GM18526 (cell line): ENCODE measurements around the gene MLLT3.

ENCODE experiments used
- POLR2A ChIP-seq: IDR thresholded peaks from 3 replicates; pipeline ENCODE4 v1.6.1; 2011; ENCODE audit not compliant: insufficient read length; ENCODE audit errors: extremely low read depth

MLLT3 gene

GRCh38 chr9:20558566-20559016 is 63.7 kb downstream of the MLLT3 start:
- TF ChIP-seq POLR2A = no peak

DNA sequence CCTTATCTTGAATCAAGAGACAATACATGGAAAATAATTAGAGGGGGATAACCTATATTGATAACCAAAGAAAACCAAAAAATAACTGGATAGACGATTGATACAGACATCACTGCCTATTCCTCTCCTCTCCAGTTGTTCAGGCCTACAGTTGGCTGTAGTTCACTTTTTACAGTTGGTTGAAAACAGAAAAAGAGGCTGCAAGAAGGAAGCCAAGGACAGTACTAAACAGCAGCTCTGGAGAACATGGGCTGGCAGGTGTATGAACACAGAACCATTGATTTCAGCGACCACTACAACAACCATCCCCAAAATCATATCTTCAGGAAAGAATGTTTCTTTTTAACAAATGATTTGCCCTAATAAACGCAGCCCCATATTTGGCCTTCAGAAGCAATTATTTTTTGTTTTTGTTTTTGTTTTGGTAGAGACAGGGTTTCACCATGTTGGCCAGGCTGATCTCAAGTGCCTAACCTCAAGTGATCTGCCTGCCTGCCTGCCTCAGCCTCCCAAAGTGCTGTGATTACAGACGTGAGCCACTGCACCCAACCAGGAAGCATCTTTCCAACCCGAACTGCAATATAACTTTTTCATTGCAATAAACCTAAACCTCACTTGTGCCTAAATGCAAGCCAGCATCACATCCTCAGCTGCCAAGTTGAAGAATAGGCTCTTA is 64.3 kb downstream of the MLLT3 start:
- no peak for TF ChIP-seq POLR2A

- TF ChIP-seq POLR2A = no peak
Measured at GRCh38 chr9:20557285-20557684, 65.0 kb downstream of the MLLT3 start.

GRCh38 chr9:20553558-20554149 is 68.6 kb downstream of the MLLT3 start:
- no peak for TF ChIP-seq POLR2A

- no peak for TF ChIP-seq POLR2A
Measured at GRCh38 chr9:20552874-20553557, 69.3 kb downstream of the MLLT3 start.

- TF ChIP-seq POLR2A = no peak
Measured at GRCh38 chr9:20551835-20552234, 70.5 kb downstream of the MLLT3 start.

DNA sequence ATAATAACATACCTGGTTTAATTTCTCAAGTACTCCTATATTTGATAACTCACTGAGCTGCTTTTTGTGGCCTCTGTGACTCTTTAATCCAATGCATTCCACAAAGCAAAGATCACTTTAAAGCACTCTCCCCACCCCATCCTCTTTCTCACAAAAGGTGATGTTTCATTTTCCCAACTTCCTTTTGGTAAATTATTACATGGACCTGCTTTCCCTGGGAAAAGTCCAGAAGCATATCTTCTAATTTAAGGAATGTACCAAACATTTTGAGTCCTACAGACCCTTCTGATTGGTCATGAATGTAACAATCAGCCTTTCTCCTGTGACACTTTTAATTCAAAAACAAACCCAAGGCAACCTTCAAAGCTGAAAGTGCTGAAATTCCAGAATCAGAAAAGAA is 71.1 kb downstream of the MLLT3 start:
- no peak for TF ChIP-seq POLR2A

DNA sequence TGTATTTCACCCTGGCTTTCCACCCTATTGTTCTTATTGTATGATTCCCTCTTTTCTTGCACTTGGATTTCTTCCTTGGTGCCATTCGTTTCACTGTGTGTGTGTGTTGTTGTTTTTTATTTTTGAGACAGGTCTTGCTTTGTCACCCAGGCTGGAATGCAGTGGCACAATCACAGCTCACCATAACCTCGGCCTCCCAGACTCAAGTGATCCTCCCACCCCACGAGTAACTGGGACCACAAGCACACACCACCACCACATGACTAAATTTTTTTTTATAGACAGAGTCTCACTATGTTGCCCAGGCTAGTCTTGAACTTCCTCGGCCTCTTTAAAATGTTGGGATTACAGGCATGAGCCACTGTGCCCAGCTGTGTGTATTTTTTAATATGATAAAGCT is 72.0 kb downstream of the MLLT3 start:
- no peak for TF ChIP-seq POLR2A

- TF ChIP-seq POLR2A = no peak
Measured at GRCh38 chr9:20549053-20549452, 73.2 kb downstream of the MLLT3 start.

- no peak for TF ChIP-seq POLR2A
Measured at GRCh38 chr9:20545023-20545622, 77.2 kb downstream of the MLLT3 start.

DNA sequence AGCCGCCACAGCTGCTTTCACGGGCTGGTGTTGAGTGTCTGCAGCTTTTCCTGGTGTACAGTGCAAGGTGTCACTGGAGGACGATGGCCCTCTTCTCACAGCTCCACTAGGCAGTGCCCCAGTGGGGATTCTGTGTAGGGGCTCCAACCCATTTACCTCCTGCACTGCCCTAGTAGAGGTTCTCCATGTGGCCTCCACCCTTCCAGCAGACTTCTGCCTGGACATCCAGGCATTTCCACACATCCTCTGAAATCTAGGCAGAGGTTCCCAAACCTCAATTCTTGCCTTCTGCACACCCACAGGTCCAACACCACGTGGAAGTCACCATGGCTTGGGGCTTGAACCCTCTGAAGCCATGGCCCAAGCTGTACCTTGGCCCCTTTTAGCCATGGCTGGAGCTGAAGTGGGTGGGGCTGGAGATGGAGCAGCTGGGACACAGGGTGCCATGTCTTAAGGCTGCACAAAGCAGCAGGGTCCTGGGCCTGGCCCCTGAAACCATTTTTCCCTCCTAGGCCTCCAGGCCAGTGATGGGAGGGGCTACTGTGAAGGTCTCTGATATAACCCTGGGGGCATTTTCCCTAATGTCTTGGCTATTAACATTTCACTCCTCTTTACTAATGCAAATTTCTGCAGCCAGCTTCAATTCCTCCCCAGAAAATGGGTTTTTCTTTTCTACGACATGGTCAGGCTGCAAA is 82.0 kb downstream of the MLLT3 start:
- no peak for TF ChIP-seq POLR2A

GRCh38 chr9:20538956-20539355 is 83.3 kb downstream of the MLLT3 start:
- TF ChIP-seq POLR2A = no peak

DNA sequence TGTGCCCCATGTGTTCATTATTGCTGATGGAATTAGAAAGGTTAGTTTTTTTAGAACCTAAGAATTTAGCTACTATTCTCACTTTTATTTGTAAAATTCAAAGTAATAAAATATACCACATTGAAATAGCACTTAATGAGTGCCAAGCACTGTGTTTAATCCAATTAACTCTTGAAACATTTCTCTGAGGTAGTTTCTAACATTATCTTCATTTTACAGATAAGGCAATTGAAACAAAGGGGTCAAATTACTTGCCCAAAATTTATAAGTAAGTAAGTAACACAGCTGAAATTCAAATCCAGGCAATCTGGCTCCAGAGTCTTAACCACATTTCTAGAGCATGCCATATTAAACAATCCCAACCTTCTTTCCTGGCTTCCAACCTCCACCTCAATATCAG is 84.2 kb downstream of the MLLT3 start:
- no peak for TF ChIP-seq POLR2A

DNA sequence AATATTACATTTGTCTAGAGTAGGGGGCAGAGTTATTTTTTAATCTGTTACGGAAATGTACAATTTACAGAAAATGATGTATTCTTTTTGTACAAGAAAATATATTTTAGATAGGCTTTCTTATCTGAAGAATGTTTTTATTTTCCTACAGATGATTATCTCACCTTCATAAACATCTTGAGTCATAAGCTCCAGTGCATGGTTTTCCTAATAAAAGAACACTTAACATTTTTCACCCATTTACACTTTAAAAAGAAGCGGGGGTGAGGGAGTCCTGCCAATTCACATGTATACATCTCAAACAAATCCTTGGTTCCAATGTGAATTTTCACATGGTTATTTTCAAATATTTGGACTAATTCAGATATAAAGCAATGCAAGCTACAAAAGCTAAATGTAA is 85.0 kb downstream of the MLLT3 start:
- no peak for TF ChIP-seq POLR2A

- TF ChIP-seq POLR2A = no peak
Measured at GRCh38 chr9:20532584-20532983, 89.7 kb downstream of the MLLT3 start.
